CD14-positive monocyte (primary cell): Measurements from ENCODE around the gene UQCRHL. TPM values are rescaled to one million over a fixed set of nuclear protein-coding genes. Genes with fewer than 3 reads are reported as not detected.
"Not testable (repeated sequence)": the region's sequence is repeated elsewhere in the genome, so short reads cannot be mapped to it uniquely, and the experiment has no call there.

Experiments used
- DNase-seq, 3 donors: peaks; one replicate each; pipeline ENCODE4 v3.0.0-alpha.2; 2011 to 2022
- H2AFZ ChIP-seq: 2 replicates; pipeline ENCODE4 v1.6.0; 2012; ENCODE audit warnings: mild to moderate bottlenecking, low read depth, low read length, inconsistent platforms; ENCODE audit not compliant: insufficient read depth, poor library complexity, severe bottlenecking
- H3K27ac ChIP-seq, 2 donors: 1 replicate in 1 of 2; 2 replicates in 1 of 2; pipeline ENCODE4 v1.5.1; 2012 to 2013; ENCODE audit warnings: low read length in 2 of 2, control low read depth in 1 of 2, inconsistent platforms in 1 of 2, low read depth in 1 of 2, mild to moderate bottlenecking in 1 of 2
- H3K27me3 ChIP-seq, 2 donors: one replicate each; pipeline versions ENCODE4 v1.6.0 to v1.6.1; 2011 to 2013; ENCODE audit warnings: low read length in 2 of 2; ENCODE audit not compliant: control insufficient read depth in 2 of 2, insufficient read depth in 2 of 2
- H3K36me3 ChIP-seq, 2 donors: replicated peaks in 1 of 2; 1 replicate in 1 of 2; 2 replicates in 1 of 2; pipeline versions ENCODE4 v1.5.1 to v1.6.1; 2012 to 2013; ENCODE audit warnings: low read length in 2 of 2, control low read depth in 1 of 2, inconsistent platforms in 1 of 2, mild to moderate bottlenecking in 1 of 2; ENCODE audit not compliant: insufficient read depth in 2 of 2, control insufficient read depth in 1 of 2
- H3K4me1 ChIP-seq, 2 donors: 1 replicate in 1 of 2; 2 replicates in 1 of 2; pipeline versions ENCODE4 v1.5.1 to v1.6.1; 2012 to 2013; ENCODE audit warnings: low read length in 2 of 2, control low read depth in 1 of 2, inconsistent platforms in 1 of 2, mild to moderate bottlenecking in 1 of 2, moderate library complexity in 1 of 2; ENCODE audit not compliant: insufficient read depth in 2 of 2, control insufficient read depth in 1 of 2
- H3K4me2 ChIP-seq: replicated peaks from 2 replicates; pipeline ENCODE3; 2012; ENCODE audit warnings: low read length, moderate library complexity, mild to moderate bottlenecking; ENCODE audit not compliant: poor library complexity, severe bottlenecking; ENCODE audit errors: extremely low read depth
- H3K4me3 ChIP-seq, 3 experiments: fragments of 200-600 bp in 1 of 3; sonication (generic) in 1 of 3; replicated peaks in 1 of 3; 1 replicate in 2 of 3; 2 replicates in 1 of 3; pipeline ENCODE4 v1.5.1; 2011 to 2013; ENCODE audit warnings: low read length in 3 of 3, mild to moderate bottlenecking in 3 of 3, control low read depth in 2 of 3, low read depth in 2 of 3, inconsistent platforms in 1 of 3, moderate library complexity in 1 of 3
- H3K79me2 ChIP-seq: 2 replicates; pipeline ENCODE4 v1.6.0; 2012; ENCODE audit warnings: mild to moderate bottlenecking, control low read depth, inconsistent platforms, low read length, moderate library complexity; ENCODE audit not compliant: insufficient read depth
- H3K9ac ChIP-seq: 2 replicates; pipeline ENCODE4 v1.6.0; 2017; ENCODE audit warnings: low read length, mild to moderate bottlenecking; ENCODE audit not compliant: insufficient read depth, poor library complexity, severe bottlenecking
- H3K9me3 ChIP-seq, 2 donors: replicated peaks in 1 of 2; 1 replicate in 1 of 2; 2 replicates in 1 of 2; pipeline versions ENCODE4 v1.5.1 to v1.6.1; 2012 to 2013; ENCODE audit warnings: low read length in 2 of 2, control low read depth in 1 of 2; ENCODE audit not compliant: control insufficient read depth in 1 of 2, insufficient read depth in 1 of 2
- H4K20me1 ChIP-seq: 2 replicates; pipeline ENCODE4 v1.6.0; 2012; ENCODE audit warnings: mild to moderate bottlenecking, low read length, control low read depth, moderate library complexity; ENCODE audit not compliant: insufficient read depth
- H3K27ac Mint-ChIP-seq, 7 donors: one replicate each; pipeline ENCODE4 v1.8.0; 2020; ENCODE audit warnings: mild to moderate bottlenecking in 7 of 7, mixed read lengths in 7 of 7, moderate library complexity in 6 of 7, inconsistent platforms in 2 of 7
- H3K27me3 Mint-ChIP-seq, 3 donors: one replicate each; pipeline ENCODE4 v1.8.0; 2021 to 2022; ENCODE audit warnings: low read depth in 3 of 3, mild to moderate bottlenecking in 3 of 3, mixed read lengths in 3 of 3, moderate library complexity in 3 of 3, inconsistent platforms in 1 of 3
- H3K36me3 Mint-ChIP-seq, 2 donors: one replicate each; pipeline ENCODE4 v1.8.0; 2020; ENCODE audit warnings: mixed read lengths in 2 of 2, inconsistent platforms in 1 of 2, mild to moderate bottlenecking in 1 of 2
- H3K4me1 Mint-ChIP-seq: one replicate; pipeline ENCODE4 v1.8.0; 2020; ENCODE audit warnings: mild to moderate bottlenecking, mixed read lengths
- H3K4me3 Mint-ChIP-seq, 2 donors: one replicate each; pipeline ENCODE4 v1.8.0; 2020; ENCODE audit warnings: mild to moderate bottlenecking in 2 of 2, mixed read lengths in 2 of 2, moderate library complexity in 1 of 2
- H3K9me3 Mint-ChIP-seq, 7 donors: one replicate each; pipeline ENCODE4 v1.8.0; 2020 to 2022; ENCODE audit warnings: mixed read lengths in 7 of 7, mild to moderate bottlenecking in 6 of 7, moderate library complexity in 6 of 7, inconsistent platforms in 2 of 7
- CTCF ChIP-seq: fragments of 200-600 bp; IDR thresholded peaks from one replicate; pipeline ENCODE4 v1.8.0; 2022; ENCODE audit warnings: antibody characterized with exemption, mild to moderate bottlenecking
- WGBS: methylation state at CpG from one replicate; pipeline ENCODE4 v1.1.5; 2013; ENCODE audit warnings: missing lambda C conversion rate; ENCODE audit not compliant: insufficient coverage; 5-methylcytosine and 5-hydroxymethylcytosine counted together
- intact Hi-C, 2 donors: fragments of 100-400 bp; cut with micrococcal nuclease; formaldehyde crosslinking; loops; one replicate each; pipeline versions ENCODE4 v1.15.0 to v1.15.1; 2023
- polyA plus RNA-seq, 3 donors: library from polyadenylated mRNA; depleted of rRNA in 1 of 3; unstranded in 2 of 3; stranded (reverse) in 1 of 3; fragments of 300-500 nt in 2 of 3; fragments of >200 nt in 1 of 3; fragmentation: Illumina TruSeq in 2 of 3; gene quantifications; 1 replicate in 2 of 3; 2 replicates in 1 of 3; pipeline ENCODE4 v1.2.3, GENCODE V29; 2012 to 2021

The UQCRHL gene
- polyA plus RNA-seq, 3 donors = 1.0 to 1.3 (median 1.0) TPM

- Mint-ChIP-seq H3K9me3 (peaks cover 0 to 1% (median 0%) of the 10 kb centered on the region in 7 donors), H3K27ac (peak within 1 kb of the TSS; percentile 96 to 99 (median 98)), H3K27me3 (no peaks in the 10 kb centered on the region), H3K4me3 (peak within 1 kb of the TSS; percentile 99 to 100), H3K36me3 (peaks cover 0 to 4% of the 10 kb centered on the region in 2 donors), H3K4me1 (peaks cover 43% of the 10 kb centered on the region)
- TF ChIP-seq CTCF = no peak
- peak within 1 kb of the TSS; percentile 100 for H3K4me2 ChIP-seq
- under 1% methylated on average over 82 of the region's 86 CpGs for WGBS
- DNase-seq = peak; percentile 97 to 98 (median 97)
- peak within 1 kb of the TSS; percentile 67 to 99 (median 97) for H3K4me3 ChIP-seq
- peak within 1 kb of the TSS; percentile 98 for H3K9ac ChIP-seq
- H3K36me3 ChIP-seq = no peaks in the 10 kb centered on the region
- H2AFZ ChIP-seq = peak within 1 kb of the TSS; percentile 80
- peaks cover 36% of the 10 kb centered on the region for H4K20me1 ChIP-seq
- H3K9me3 ChIP-seq = no peaks in the 10 kb centered on the region
- peaks cover 75% of the 10 kb centered on the region for H3K79me2 ChIP-seq
- intact Hi-C loops = loop anchor here (1.0 to 5.0 kb wide), 2 partner anchors 13 to 35 kb away; no protein-coding TSS in a partner anchor
- H3K27ac ChIP-seq = peak within 1 kb of the TSS; percentile 95 to 98
- H3K4me1 ChIP-seq = peaks cover 35 to 43% of the 10 kb centered on the region in 2 donors
- H3K27me3 ChIP-seq = no peaks in the 10 kb centered on the region
Observed at GRCh38 chr1:15847100-15847892, 39.8 kb upstream of the UQCRHL start, which contains the start of gene SPEN. SPEN (plus strand) TSS chr1:15847707; CDS start chr1:15848068, 361 bp downstream.

- H3K27ac ChIP-seq, H3K9me3 ChIP-seq, H3K27me3 ChIP-seq, H3K36me3 Mint-ChIP-seq, H3K27me3 Mint-ChIP-seq, DNase-seq, H3K9me3 Mint-ChIP-seq, H3K36me3 ChIP-seq, H3K9ac ChIP-seq: not testable (repeated sequence)
- Histone ChIP-seq H4K20me1 (peaks cover 24% of the 10 kb centered on the region), H2AFZ (peak overlapping the region; percentile 80), H3K79me2 (peaks cover 71% of the 10 kb centered on the region), H3K4me3 (peak overlapping the region in 1 of 3 experiments; percentile 97), H3K4me1 (peaks cover 24 to 31% of the 10 kb centered on the region in 2 donors), H3K4me2 (peak overlapping the region; percentile 100)
- peak overlapping the region in 3 of 7 donors; percentile 32 to 71 (median 40) for H3K27ac Mint-ChIP-seq
- WGBS = 98% methylated on average over 8 of the region's 11 CpGs
- intact Hi-C loops = loop anchor here in 1 of 2 donors (5.0 kb wide), 1 partner anchor 36 kb away; no protein-coding TSS in a partner anchor
- H3K4me3 Mint-ChIP-seq = peak overlapping the region in 1 of 2 donors; percentile 92
- H3K4me1 Mint-ChIP-seq = peaks cover 31% of the 10 kb centered on the region
Observed at GRCh38 chr1:15846056-15846455, 38.6 kb upstream of the UQCRHL start.
